Endothelial cell of hepatic sinusoid (primary cell): ENCODE results near the gene COL20A1.

ENCODE experiments used
- in situ Hi-C: cut with HindIII; loops from 2 replicates; pipeline ENCODE4 v1.10.0; 2017; ENCODE audit warnings: low sequenced_read_pairs

COL20A1 gene

GRCh38 chr20:63315731-63316491 lies 22.9 kb downstream of the COL20A1 start:
- in situ Hi-C loops = no loop called here

- in situ Hi-C loops = no loop called here
These were observed 23.5 kb downstream of the COL20A1 start for GRCh38 chr20:63316502-63316921.

GRCh38 chr20:63317061-63317460 lies 24.1 kb downstream of the COL20A1 start:
- in situ Hi-C loops = no loop called here

GRCh38 chr20:63317601-63318291 lies 24.8 kb downstream of the COL20A1 start:
- in situ Hi-C loops = no loop called here

GRCh38 chr20:63318391-63319163 lies 25.6 kb downstream of the COL20A1 start:
- in situ Hi-C loops = no loop called here

GRCh38 chr20:63319164-63320040 lies 26.4 kb downstream of the COL20A1 start:
- in situ Hi-C loops = no loop called here

- in situ Hi-C loops = no loop called here
These were observed 27.1 kb downstream of the COL20A1 start for GRCh38 chr20:63320041-63320511.

- in situ Hi-C loops = no loop called here
These were observed 27.7 kb downstream of the COL20A1 start for GRCh38 chr20:63320616-63321147.

- in situ Hi-C loops = no loop called here
These were observed 28.3 kb downstream of the COL20A1 start for GRCh38 chr20:63321148-63321831.

GRCh38 chr20:63322146-63322932 lies 29.4 kb downstream of the COL20A1 start:
- in situ Hi-C loops = no loop called here

- in situ Hi-C loops = no loop called here
These were observed 29.9 kb downstream of the COL20A1 start for GRCh38 chr20:63322933-63323273.

GRCh38 chr20:63323357-63323981 lies 30.5 kb downstream of the COL20A1 start:
- in situ Hi-C loops = no loop called here

GRCh38 chr20:63325021-63325471 lies 32.1 kb downstream of the COL20A1 start:
- in situ Hi-C loops = no loop called here

GRCh38 chr20:63325554-63326313 lies 32.7 kb downstream of the COL20A1 start:
- in situ Hi-C loops = no loop called here

- in situ Hi-C loops = no loop called here
These were observed 33.6 kb downstream of the COL20A1 start for GRCh38 chr20:63326314-63327230.

GRCh38 chr20:63327231-63327745 lies 34.3 kb downstream of the COL20A1 start:
- in situ Hi-C loops = no loop called here
